ELF-1 (cell line): ENCODE results near the gene VPS41.
"Not testable (repeated sequence)": the region's sequence is repeated elsewhere in the genome, so short reads cannot be mapped to it uniquely, and the experiment has no call there.

Source experiments
- DNase-seq: peaks from one replicate; pipeline ENCODE4 v3.0.0-alpha.2; 2016; ENCODE audit warnings: low read depth, low spot score

The VPS41 gene

GRCh38 chr7:38855386-38855785 is 53.6 kb downstream of the VPS41 start:
- DNase-seq, result no peak

- not testable (repeated sequence) for DNase-seq
Observed at GRCh38 chr7:38854947-38855346, 54.0 kb downstream of the VPS41 start.

GRCh38 chr7:38851321-38851720 is 57.7 kb downstream of the VPS41 start:
- no peak for DNase-seq

- DNase-seq, result peak; percentile 31
Observed at GRCh38 chr7:38846280-38846679, 62.7 kb downstream of the VPS41 start.

GRCh38 chr7:38844952-38845563 is 63.9 kb downstream of the VPS41 start:
- DNase-seq, result no peak

- no peak for DNase-seq
Observed at GRCh38 chr7:38842746-38843145, 66.2 kb downstream of the VPS41 start.

GRCh38 chr7:38840736-38841460 is 68.1 kb downstream of the VPS41 start:
- no peak for DNase-seq

GRCh38 chr7:38839851-38840250 is 69.1 kb downstream of the VPS41 start:
- no peak for DNase-seq

- DNase-seq, result no peak
Observed at GRCh38 chr7:38838725-38839385, 70.1 kb downstream of the VPS41 start.

- no peak for DNase-seq
Observed at GRCh38 chr7:38834357-38834756, 74.6 kb downstream of the VPS41 start.

- DNase-seq, result peak; percentile 23
Observed at GRCh38 chr7:38833329-38833728, 75.7 kb downstream of the VPS41 start.

GRCh38 chr7:38831259-38831996 is 77.6 kb downstream of the VPS41 start:
- DNase-seq, result no peak

GRCh38 chr7:38830826-38831225 is 78.2 kb downstream of the VPS41 start:
- DNase-seq, result no peak

GRCh38 chr7:38829488-38830165 is 79.4 kb downstream of the VPS41 start:
- no peak for DNase-seq

- DNase-seq, result no peak
Observed at GRCh38 chr7:38828026-38828425, 81.0 kb downstream of the VPS41 start.

GRCh38 chr7:38825721-38826440 is 83.1 kb downstream of the VPS41 start:
- no peak for DNase-seq

GRCh38 chr7:38824948-38825347 is 84.0 kb downstream of the VPS41 start:
- DNase-seq, result no peak

- no peak for DNase-seq
Observed at GRCh38 chr7:38822549-38822948, 86.4 kb downstream of the VPS41 start.

- DNase-seq, result no peak
Observed at GRCh38 chr7:38820571-38820970, 88.4 kb downstream of the VPS41 start.

GRCh38 chr7:38819463-38819862 is 89.5 kb downstream of the VPS41 start:
- DNase-seq, result no peak

GRCh38 chr7:38817526-38817925 is 91.5 kb downstream of the VPS41 start:
- no peak for DNase-seq
